HEK293 (cell line): ENCODE data around the gene LOXL4.

Experiments
- CTCF ChIA-PET: fragments of 350-600 bp; formaldehyde crosslinking; extraction: SDS; loops from one replicate; lab custom pipeline; 2021; ENCODE audit warnings: antibody characterized with exemption; lab: Yijun Ruan, JAX
- POLR2A ChIA-PET: fragments of 300-600 bp; formaldehyde crosslinking; extraction: SDS; loops from one replicate; lab custom pipeline; 2020; ENCODE audit warnings: antibody characterized with exemption, inconsistent platforms; lab: Yijun Ruan, JAX
- H3K27ac ChIP-seq: fragments of 200-500 bp; sonication (Bioruptor generic); 2 replicates; pipeline ENCODE4 v1.5.1; 2014; ENCODE audit warnings: low read depth, low read length, control low read depth, inconsistent platforms; ENCODE audit errors: extremely low read depth
- H3K36me3 ChIP-seq, 2 experiments: fragments of 200-500 bp in 1 of 2; sonication (Bioruptor generic) in 1 of 2; 1 replicate in 1 of 2; 2 replicates in 1 of 2; pipeline ENCODE4 v1.5.1; 2014 to 2017; ENCODE audit warnings: inconsistent platforms in 2 of 2, low read length in 2 of 2; ENCODE audit not compliant: control insufficient read depth in 2 of 2, insufficient read depth in 1 of 2
- H3K4me1 ChIP-seq: fragments of 200-500 bp; sonication (Bioruptor generic); 2 replicates; pipeline ENCODE4 v1.5.1; 2014; ENCODE audit warnings: mild to moderate bottlenecking, low read length, inconsistent platforms; ENCODE audit not compliant: control insufficient read depth, insufficient read depth
- H3K4me3 ChIP-seq: 2 replicates; pipeline ENCODE4 v1.5.1; 2011; ENCODE audit warnings: low read depth, mild to moderate bottlenecking, control low read depth, low read length, moderate library complexity
- H3K9me3 ChIP-seq: fragments of 200-500 bp; sonication (Bioruptor generic); 2 replicates; pipeline ENCODE4 v1.5.1; 2014; ENCODE audit warnings: low read depth, low read length, inconsistent platforms; ENCODE audit not compliant: control insufficient read depth, insufficient read depth
- BCL11A ChIP-seq: fragments of 450-650 bp; formaldehyde crosslinking; IDR thresholded peaks from 2 replicates; pipeline ENCODE4 v1.5.1; 2016; ENCODE audit warnings: low read depth, missing biosample characterization, missing genetic modification characterization
- BCL11B ChIP-seq: fragments of 450-650 bp; formaldehyde crosslinking; IDR thresholded peaks from 2 replicates; pipeline ENCODE4 v1.5.1; 2016; ENCODE audit warnings: low read depth, missing biosample characterization, missing genetic modification characterization
- GLIS1 ChIP-seq: fragments of 450-650 bp; formaldehyde crosslinking; IDR thresholded peaks from 2 replicates; pipeline ENCODE4 v1.5.1; 2016; ENCODE audit warnings: missing biosample characterization, missing genetic modification characterization
- HOXA7 ChIP-seq: sonication (generic); formaldehyde crosslinking; IDR thresholded peaks from 2 replicates; pipeline ENCODE4 v1.8.1; 2022; ENCODE audit warnings: missing genetic modification reagents, borderline replicate concordance
- IKZF3 ChIP-seq: fragments of 450-650 bp; IDR thresholded peaks from 2 replicates; pipeline ENCODE4 v1.5.0; 2018; ENCODE audit warnings: missing biosample characterization, mild to moderate bottlenecking, missing genetic modification characterization, moderate library complexity
- KLF1 ChIP-seq: fragments of 450-650 bp; formaldehyde crosslinking; IDR thresholded peaks from 2 replicates; pipeline ENCODE4 v1.5.1; 2016; ENCODE audit warnings: missing biosample characterization, missing genetic modification characterization
- PRDM1 ChIP-seq: fragments of 450-650 bp; formaldehyde crosslinking; IDR thresholded peaks from 2 replicates; pipeline ENCODE4; 2016; ENCODE audit warnings: missing biosample characterization, missing genetic modification characterization
- ZBTB48 ChIP-seq: fragments of 450-650 bp; formaldehyde crosslinking; IDR thresholded peaks from 2 replicates; pipeline ENCODE4 v1.5.1; 2016; ENCODE audit warnings: missing biosample characterization, missing genetic modification characterization
- ZBTB7A ChIP-seq: fragments of 450-650 bp; formaldehyde crosslinking; IDR thresholded peaks from 2 replicates; pipeline ENCODE4 v1.5.1; 2016; ENCODE audit warnings: low read depth, missing biosample characterization, missing genetic modification characterization
- ZEB2 ChIP-seq: fragments of 450-650 bp; formaldehyde crosslinking; IDR thresholded peaks from 2 replicates; pipeline ENCODE4 v1.5.1; 2016; ENCODE audit warnings: missing biosample characterization, missing genetic modification characterization
- ZIC2 ChIP-seq: fragments of 450-650 bp; formaldehyde crosslinking; IDR thresholded peaks from 2 replicates; pipeline ENCODE4 v1.5.1; 2016; ENCODE audit warnings: missing biosample characterization, missing genetic modification characterization
- ZNF138 ChIP-seq: fragments of 450-650 bp; formaldehyde crosslinking; IDR thresholded peaks from 2 replicates; pipeline ENCODE4 v1.5.1; 2016; ENCODE audit warnings: missing biosample characterization, missing genetic modification characterization, borderline replicate concordance
- ZNF175 ChIP-seq: fragments of 450-650 bp; formaldehyde crosslinking; IDR thresholded peaks from 2 replicates; pipeline ENCODE4 v1.5.1; 2016; ENCODE audit warnings: missing biosample characterization, missing genetic modification characterization
- ZNF239 ChIP-seq: fragments of 450-650 bp; formaldehyde crosslinking; IDR thresholded peaks from 2 replicates; pipeline ENCODE4 v1.5.1; 2016; ENCODE audit warnings: missing biosample characterization, missing genetic modification characterization
- ZNF248 ChIP-seq: fragments of 450-650 bp; formaldehyde crosslinking; IDR thresholded peaks from 2 replicates; pipeline ENCODE4 v1.5.1; 2017; ENCODE audit warnings: missing biosample characterization, missing genetic modification characterization
- ZNF341 ChIP-seq: fragments of 450-650 bp; formaldehyde crosslinking; IDR thresholded peaks from 2 replicates; pipeline ENCODE4; 2016; ENCODE audit warnings: low read depth, missing biosample characterization, missing genetic modification characterization
- ZNF366 ChIP-seq: fragments of 450-650 bp; formaldehyde crosslinking; conservative IDR thresholded peaks from 2 replicates; pipeline ENCODE4 v1.5.1; 2016; ENCODE audit warnings: missing biosample characterization, missing genetic modification characterization
- ZNF558 ChIP-seq: fragments of 450-650 bp; formaldehyde crosslinking; IDR thresholded peaks from 2 replicates; pipeline ENCODE4 v1.5.1; 2016; ENCODE audit warnings: missing biosample characterization, missing genetic modification characterization
- TF ChIP-seq, protein P1 (sequence below): fragments of 450-650 bp; formaldehyde crosslinking; IDR thresholded peaks from 2 replicates; pipeline ENCODE4 v1.5.1; 2016; ENCODE audit warnings: missing biosample characterization, missing genetic modification characterization, borderline replicate concordance
- TF ChIP-seq, protein P2 (sequence below): fragments of 450-650 bp; formaldehyde crosslinking; IDR thresholded peaks from 2 replicates; pipeline ENCODE4 v1.5.1; 2016; ENCODE audit warnings: missing biosample characterization, missing genetic modification characterization
- TF ChIP-seq, protein P3 (sequence below): fragments of 450-650 bp; formaldehyde crosslinking; IDR thresholded peaks from 2 replicates; pipeline ENCODE4 v1.5.0; 2017; ENCODE audit warnings: missing biosample characterization, missing genetic modification characterization, borderline replicate concordance

The LOXL4 gene

DNA sequence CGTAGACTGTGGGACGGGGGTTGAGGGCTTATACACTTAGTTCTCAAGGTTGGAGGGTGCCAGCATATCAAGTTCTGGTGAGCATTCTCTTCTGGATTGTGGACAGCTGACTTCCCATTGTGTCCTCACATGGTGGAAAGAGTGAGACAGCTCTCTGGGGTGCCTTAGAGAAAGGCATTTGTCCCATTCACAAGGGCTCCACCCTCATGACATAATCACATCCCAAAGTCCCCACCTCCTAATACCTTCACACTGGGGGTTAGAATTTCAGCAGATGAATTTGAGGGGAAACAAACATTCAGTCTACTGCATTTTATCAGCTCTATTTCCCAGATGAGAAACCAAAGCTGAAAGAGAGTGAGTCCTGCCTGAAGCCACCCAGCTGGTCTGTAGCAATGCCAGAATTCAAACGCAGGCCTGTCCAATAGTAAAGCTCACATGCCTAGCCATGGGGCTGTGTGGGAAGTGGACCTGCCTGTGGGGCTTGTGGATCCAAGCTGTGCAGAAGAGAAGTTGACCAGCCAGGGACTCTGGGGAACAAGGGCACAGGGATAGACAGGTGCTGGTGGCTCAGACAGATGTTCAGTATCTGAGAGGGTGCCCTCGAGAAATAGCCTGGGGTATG, 34.9 kb upstream of the LOXL4 start:
- no peaks in the 10 kb centered on the region for H3K4me1 ChIP-seq
- CTCF ChIA-PET: interaction anchor here (0.8 to 1.3 kb wide), 2 partner anchors 41 to 60 kb away, joined by 3 to 4 read pairs; no protein-coding TSS in a partner anchor
- no peaks in the 10 kb centered on the region for H3K36me3 ChIP-seq
- no peak overlapping the region for H3K27ac ChIP-seq
- no peaks in the 10 kb centered on the region for H3K9me3 ChIP-seq
- TF ChIP-seq ZNF366 (tag by site-specific recombination): no peak
- TF ChIP-seq KLF1 (tag by site-specific recombination): 0 out of 2 replicates have a peak, but pooled peaks have one; percentile 11
- TF ChIP-seq ZNF341 (tag by site-specific recombination): no peak
- no peak for TF ChIP-seq ZNF138 (tag by site-specific recombination)
- TF ChIP-seq BCL11A (tag by site-specific recombination): no peak
- TF ChIP-seq ZNF175 (tag by site-specific recombination): no peak
- no peak for TF ChIP-seq ZNF248
- peak; percentile 49; the same call in 1 of the 2 replicates for TF ChIP-seq GLIS1
- no peak for TF ChIP-seq ZNF558 (tag by site-specific recombination)
- TF ChIP-seq ZIC2 (tag by site-specific recombination): peak; percentile 52
- TF ChIP-seq, all 188 proteins: peak for 3
- POLR2A ChIA-PET: interaction anchor here (0.6 kb wide), 1 partner anchor 632 kb away, joined by 3 read pairs; no protein-coding TSS in a partner anchor
- H3K4me3 ChIP-seq: no peak overlapping the region

DNA sequence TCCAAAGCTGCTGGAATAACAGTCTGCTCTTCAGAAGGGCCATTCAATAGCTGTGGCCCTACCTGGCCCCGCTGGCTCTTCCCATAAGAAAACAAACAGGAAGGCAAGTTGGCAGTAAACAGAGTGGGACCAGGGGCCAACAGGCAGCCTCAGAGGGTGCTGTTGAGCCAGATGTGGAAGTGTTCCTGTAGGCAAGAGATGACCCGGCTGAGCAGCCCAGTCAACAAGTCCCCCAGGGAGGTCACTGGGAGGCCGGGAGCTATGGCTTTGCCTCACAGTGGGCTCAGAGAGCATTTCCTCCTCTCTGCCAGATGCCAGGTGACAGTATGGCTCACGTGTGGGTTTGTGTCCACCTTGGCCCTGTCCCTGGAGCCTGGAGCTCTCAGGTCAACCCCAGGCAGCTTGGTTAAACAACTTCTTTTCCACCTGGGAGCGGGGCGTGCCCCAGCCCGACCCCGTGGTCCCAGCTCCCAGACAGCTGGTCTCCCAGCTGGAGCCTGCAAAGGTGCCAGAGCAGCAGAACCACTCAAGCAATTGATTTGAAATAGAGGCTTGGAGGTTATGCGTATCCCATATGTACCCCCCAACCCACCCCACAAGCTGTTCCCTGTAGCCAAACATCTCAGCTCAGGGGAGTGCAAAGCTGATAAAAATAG, 33.8 kb upstream of the LOXL4 start:
- CTCF ChIA-PET: interaction anchor here (0.8 to 1.3 kb wide), 2 partner anchors 40 to 59 kb away, joined by 3 to 4 read pairs; no protein-coding TSS in a partner anchor
- no peaks in the 10 kb centered on the region for H3K36me3 ChIP-seq
- no peak overlapping the region for H3K4me3 ChIP-seq
- H3K9me3 ChIP-seq: no peaks in the 10 kb centered on the region
- H3K4me1 ChIP-seq: no peaks in the 10 kb centered on the region
- no peak for TF ChIP-seq BCL11B (tag by site-specific recombination)
- TF ChIP-seq PRDM1 (tag by site-specific recombination): no peak
- TF ChIP-seq GLIS1: peak; percentile 21; the same call in 1 of the 2 replicates
- TF ChIP-seq, protein P1, sequence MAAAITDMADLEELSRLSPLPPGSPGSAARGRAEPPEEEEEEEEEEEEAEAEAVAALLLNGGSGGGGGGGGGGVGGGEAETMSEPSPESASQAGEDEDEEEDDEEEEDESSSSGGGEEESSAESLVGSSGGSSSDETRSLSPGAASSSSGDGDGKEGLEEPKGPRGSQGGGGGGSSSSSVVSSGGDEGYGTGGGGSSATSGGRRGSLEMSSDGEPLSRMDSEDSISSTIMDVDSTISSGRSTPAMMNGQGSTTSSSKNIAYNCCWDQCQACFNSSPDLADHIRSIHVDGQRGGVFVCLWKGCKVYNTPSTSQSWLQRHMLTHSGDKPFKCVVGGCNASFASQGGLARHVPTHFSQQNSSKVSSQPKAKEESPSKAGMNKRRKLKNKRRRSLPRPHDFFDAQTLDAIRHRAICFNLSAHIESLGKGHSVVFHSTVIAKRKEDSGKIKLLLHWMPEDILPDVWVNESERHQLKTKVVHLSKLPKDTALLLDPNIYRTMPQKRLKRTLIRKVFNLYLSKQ: no peak
- TF ChIP-seq ZEB2 (tag by site-specific recombination): no peak
- TF ChIP-seq, all 188 proteins: peak for 1
- H3K27ac ChIP-seq: no peak overlapping the region
- POLR2A ChIA-PET: no interaction called here

DNA sequence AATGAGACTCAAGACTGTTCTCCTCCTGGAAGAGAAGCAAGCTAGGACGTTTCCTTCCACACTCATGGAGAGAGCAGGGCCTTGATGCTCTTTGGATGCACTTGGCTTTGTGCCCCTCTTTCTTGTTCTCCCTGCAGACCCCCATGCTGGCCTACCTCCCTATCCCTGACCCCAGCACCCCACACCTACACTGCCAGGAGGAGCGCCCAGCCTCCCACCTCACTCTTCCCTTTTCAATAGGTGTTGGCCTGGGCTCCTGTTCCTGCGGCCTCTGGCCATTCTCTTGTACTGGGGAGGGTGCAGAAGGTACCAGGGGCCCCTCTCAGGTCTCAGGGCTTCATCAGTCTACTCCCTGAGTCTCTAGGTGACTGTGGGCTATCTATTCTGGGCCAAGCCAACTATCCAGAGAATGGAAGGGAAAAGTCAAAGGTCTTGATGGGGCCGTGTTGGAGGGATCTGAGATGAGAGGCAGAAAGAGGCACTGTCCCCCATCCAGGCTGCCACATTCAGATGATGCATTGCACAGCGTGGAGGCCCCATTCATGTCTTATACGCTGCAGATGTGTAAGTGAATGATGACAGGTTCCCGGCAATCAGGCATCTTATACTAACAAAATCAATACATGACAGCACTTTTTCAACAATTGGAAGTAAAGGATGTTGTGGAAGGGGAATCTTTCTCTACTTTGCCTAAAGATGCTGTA, 32.7 kb upstream of the LOXL4 start:
- no peak overlapping the region for H3K4me3 ChIP-seq
- no peaks in the 10 kb centered on the region; the same call in 1 of the 2 replicates for H3K4me1 ChIP-seq
- ChIA-PET POLR2A (no interaction called here), CTCF (no interaction called here)
- no peaks in the 10 kb centered on the region for H3K9me3 ChIP-seq
- H3K36me3 ChIP-seq: no peaks in the 10 kb centered on the region
- no peak overlapping the region for H3K27ac ChIP-seq
- TF ChIP-seq ZBTB7A (tag by site-specific recombination) (no peak), IKZF3 (tag by site-specific recombination) (no peak), ZBTB48 (tag by site-specific recombination) (no peak), HOXA7 (CRISPR knock-in tag) (no peak), ZNF239 (no peak)
- TF ChIP-seq, protein P2, sequence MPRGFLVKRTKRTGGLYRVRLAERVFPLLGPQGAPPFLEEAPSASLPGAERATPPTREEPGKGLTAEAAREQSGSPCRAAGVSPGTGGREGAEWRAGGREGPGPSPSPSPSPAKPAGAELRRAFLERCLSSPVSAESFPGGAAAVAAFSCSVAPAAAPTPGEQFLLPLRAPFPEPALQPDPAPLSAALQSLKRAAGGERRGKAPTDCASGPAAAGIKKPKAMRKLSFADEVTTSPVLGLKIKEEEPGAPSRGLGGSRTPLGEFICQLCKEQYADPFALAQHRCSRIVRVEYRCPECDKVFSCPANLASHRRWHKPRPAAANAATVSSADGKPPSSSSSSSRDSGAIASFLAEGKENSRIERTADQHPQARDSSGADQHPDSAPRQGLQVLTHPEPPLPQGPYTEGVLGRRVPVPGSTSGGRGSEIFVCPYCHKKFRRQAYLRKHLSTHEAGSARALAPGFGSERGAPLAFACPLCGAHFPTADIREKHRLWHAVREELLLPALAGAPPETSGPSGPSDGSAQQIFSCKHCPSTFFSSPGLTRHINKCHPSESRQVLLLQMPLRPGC: no peak
- TF ChIP-seq, protein P1: no peak
- TF ChIP-seq, protein P3, sequence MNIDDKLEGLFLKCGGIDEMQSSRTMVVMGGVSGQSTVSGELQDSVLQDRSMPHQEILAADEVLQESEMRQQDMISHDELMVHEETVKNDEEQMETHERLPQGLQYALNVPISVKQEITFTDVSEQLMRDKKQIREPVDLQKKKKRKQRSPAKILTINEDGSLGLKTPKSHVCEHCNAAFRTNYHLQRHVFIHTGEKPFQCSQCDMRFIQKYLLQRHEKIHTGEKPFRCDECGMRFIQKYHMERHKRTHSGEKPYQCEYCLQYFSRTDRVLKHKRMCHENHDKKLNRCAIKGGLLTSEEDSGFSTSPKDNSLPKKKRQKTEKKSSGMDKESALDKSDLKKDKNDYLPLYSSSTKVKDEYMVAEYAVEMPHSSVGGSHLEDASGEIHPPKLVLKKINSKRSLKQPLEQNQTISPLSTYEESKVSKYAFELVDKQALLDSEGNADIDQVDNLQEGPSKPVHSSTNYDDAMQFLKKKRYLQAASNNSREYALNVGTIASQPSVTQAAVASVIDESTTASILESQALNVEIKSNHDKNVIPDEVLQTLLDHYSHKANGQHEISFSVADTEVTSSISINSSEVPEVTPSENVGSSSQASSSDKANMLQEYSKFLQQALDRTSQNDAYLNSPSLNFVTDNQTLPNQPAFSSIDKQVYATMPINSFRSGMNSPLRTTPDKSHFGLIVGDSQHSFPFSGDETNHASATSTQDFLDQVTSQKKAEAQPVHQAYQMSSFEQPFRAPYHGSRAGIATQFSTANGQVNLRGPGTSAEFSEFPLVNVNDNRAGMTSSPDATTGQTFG (tag by site-specific recombination): no peak
